GOT3 (cell line): ENCODE results near the gene SETD1A.

Experiments used
- DNase-seq: peaks from one replicate; lab custom pipeline; 2025; ENCODE audit warnings: mixed read lengths; lab: John Stamatoyannopoulos, UW

SETD1A gene

GRCh38 chr16:30982548-30983288, 25.2 kb downstream of the SETD1A start:
- no peak for DNase-seq

- DNase-seq, result no peak
These were observed 25.8 kb downstream of the SETD1A start for GRCh38 chr16:30983289-30983889.

DNA sequence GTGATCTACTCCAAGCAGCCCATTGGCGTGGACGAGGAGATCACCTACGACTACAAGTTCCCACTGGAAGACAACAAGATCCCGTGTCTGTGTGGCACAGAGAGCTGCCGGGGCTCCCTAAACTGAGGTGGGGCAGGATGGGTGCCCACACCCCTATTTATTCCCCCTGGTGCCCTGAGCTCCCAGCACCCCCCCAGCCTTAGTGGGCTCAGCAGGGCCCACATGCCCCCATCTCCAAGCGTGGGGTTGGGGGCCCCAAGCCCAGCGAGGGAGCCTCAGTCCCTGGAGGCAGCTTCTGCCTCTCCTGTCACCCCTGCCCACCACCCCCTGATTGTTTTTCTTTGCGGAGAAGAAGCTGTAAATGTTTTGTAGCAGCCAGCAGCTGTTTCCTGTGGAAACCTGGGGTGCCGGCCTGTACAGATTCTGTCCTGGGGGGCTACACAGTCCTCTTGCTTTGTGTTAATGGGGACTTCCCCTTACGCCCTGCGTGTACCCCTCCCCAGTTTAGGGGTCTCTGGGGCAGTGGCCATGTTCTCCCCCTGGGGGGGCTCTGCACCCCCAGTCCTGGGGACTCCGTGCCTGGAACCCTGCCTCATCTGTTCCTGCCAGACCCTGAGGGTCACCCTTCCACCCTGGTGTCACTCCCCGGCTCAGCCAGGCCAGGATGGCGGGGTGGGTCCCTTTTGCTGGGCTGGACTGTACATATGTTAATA, 26.5 kb downstream of the SETD1A start:
- no peak for DNase-seq

DNA sequence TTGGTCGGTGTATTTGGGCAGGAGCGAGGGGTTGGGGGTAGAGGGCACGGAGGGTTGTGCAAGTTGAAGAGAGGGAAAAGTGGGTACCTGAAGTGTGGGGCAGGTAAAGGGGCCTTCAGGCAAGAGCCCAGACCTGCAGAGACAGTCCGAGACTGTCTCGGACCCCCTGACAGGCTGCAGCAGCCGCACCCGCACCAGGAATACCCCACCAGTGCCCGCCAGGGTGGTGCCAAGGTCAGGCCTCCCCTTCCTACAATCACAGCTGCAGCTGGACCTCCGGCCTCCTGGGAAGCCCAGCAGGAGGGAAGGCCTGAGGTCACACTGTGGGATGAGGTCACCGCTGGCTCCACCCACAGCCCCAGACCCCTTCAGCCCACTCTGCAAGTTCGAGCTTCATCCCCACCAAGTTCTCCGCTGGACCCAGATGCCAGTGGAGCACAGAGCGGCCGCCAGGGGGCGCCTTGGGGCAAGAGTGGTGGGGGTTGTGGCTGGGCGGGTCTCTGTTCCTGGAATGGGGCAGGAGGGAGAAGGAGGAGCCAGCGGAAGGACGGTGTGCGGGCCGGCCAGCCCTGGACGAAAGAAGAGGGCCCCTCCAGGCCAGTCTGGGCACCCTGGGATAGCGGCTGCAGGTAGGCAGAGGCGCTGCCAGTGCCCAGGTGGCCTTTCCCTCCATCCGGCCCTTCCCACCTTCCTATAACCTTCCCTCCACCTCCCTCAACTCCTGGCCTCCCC, 27.3 kb downstream of the SETD1A start, which contains the start of gene HSD3B7:
Gene HSD3B7, plus strand, starts transcription at position 539 of the 732 bp plus-strand sequence. CDS start 452 bp downstream, outside the sequence.
- DNase-seq, result peak; percentile 36

DNA sequence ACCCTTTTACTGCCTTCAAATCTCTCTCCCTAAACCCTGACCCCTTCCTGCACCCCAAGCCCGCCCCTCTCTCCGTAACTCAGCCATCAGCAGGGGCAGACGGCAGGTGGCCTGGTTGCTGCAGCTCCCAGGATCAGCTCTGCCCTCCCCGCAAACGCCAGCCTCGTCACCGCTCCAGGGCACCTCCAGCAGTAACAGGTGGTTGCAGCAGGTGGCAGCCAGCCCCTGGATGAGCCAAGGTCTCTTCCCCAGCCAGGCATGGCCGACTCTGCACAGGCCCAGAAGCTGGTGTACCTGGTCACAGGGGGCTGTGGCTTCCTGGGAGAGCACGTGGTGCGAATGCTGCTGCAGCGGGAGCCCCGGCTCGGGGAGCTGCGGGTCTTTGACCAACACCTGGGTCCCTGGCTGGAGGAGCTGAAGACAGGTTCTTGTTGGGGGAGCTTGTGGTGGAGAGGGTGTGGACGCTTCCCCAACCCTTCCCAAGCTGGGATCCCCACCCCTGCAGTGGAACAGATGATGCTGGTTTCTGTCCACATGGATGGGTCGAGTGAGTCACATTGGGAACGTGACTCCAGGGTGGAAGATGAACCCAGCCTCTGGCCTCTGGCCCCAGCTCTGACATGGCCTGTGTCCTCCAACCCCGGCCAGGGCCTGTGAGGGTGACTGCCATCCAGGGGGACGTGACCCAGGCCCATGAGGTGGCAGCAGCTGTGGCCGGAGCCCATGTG, 28.0 kb downstream of the SETD1A start:
- DNase-seq, result no peak

DNA sequence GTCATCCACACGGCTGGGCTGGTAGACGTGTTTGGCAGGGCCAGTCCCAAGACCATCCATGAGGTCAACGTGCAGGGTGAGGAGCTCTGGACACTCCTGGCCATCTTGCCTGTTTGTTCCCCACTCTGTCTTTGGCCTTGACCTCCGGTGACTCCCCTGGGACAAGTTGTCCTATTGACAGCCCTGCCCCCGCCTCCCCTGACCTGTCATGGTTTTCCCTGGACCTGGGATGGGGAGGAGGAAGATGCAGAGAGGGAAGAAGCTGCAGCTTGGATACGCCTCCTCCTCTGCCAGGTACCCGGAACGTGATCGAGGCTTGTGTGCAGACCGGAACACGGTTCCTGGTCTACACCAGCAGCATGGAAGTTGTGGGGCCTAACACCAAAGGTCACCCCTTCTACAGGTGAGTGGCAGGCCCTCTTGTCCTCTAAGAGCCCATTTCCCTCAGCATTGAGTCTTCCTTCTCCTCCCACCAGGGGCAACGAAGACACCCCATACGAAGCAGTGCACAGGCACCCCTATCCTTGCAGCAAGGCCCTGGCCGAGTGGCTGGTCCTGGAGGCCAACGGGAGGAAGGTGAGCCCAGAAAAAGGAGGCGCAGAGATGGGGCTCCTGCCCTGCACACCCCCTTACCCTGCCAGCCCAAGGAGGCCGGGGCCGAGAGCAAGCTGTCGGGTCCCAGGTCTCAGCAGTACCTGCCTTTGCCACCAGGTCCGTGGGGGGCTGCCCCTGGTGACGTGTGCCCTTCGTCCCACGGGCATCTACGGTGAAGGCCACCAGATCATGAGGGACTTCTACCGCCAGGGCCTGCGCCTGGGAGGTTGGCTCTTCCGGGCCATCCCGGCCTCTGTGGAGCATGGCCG, 28.8 kb downstream of the SETD1A start:
- no peak for DNase-seq

GRCh38 chr16:30987581-30988190, 30.1 kb downstream of the SETD1A start:
- DNase-seq, result no peak

DNA sequence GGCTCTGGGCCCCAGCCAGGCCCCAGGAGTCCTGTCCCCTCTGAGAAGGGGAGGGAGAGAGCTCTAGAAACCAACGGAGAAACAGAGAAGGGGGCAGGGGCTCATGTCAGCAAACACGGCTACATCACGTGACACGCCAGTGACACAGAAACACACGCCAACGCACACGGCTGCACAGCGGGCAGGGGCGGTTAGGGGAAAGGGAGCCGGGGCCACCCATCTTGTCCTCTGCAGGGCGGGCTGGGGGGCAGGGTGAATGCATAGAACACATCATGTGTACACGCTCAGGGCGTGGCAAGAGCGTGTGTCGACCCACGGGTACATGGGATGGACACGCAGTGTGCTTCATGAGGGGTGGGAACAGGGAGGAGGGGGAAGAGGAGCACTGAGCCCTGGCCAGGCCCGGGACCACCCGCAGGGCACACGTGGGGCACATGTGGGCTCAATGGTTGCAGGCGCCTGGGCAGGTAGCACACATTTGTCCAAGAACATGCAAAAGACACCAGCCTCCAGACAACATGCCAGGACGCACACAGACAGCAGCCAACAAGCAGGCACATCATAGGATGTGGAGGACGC, 32.0 kb downstream of the SETD1A start:
- no peak for DNase-seq

DNA sequence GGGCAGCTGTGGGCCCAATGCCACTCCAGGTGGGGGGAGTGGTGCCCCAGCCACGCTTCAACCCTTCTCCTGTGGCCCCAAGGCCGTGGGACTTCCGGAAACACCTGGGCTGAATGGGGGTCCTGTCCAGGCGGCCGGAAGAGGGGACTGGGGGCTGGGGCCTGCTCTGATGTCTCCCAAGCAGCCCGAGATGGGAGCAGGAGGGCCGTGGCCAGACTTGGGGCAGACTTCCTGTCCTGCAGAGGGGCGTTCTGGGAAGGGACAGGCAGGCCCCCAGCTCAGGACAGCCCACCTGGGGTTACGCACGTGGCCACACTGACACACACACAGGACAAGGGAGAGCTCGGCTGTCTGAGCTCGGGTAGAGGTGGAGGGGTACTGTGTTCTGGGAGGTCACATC, 32.6 kb downstream of the SETD1A start:
- DNase-seq, result no peak

DNA sequence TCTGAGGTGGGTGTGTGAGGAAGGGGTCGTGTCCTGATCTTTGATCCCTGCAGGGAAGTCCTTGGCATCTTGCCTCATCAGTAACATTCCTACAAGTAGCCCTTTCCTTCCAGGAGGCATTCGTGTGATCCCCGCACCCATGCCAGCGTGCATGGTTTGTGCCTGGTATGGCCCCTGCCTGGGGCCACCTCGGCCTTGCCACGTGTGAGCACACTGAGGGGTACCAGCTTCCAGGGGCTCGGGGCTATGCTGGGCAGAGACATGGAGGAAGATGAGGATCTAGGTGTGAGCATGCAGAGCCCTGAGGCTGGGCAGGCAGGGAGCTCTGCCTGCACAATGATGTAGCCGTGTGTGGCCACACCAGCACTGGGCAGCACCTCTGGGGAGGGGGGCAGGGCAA, 33.5 kb downstream of the SETD1A start:
- DNase-seq, result no peak

- no peak for DNase-seq
These were observed 34.8 kb downstream of the SETD1A start for GRCh38 chr16:30992276-30992780.

DNA sequence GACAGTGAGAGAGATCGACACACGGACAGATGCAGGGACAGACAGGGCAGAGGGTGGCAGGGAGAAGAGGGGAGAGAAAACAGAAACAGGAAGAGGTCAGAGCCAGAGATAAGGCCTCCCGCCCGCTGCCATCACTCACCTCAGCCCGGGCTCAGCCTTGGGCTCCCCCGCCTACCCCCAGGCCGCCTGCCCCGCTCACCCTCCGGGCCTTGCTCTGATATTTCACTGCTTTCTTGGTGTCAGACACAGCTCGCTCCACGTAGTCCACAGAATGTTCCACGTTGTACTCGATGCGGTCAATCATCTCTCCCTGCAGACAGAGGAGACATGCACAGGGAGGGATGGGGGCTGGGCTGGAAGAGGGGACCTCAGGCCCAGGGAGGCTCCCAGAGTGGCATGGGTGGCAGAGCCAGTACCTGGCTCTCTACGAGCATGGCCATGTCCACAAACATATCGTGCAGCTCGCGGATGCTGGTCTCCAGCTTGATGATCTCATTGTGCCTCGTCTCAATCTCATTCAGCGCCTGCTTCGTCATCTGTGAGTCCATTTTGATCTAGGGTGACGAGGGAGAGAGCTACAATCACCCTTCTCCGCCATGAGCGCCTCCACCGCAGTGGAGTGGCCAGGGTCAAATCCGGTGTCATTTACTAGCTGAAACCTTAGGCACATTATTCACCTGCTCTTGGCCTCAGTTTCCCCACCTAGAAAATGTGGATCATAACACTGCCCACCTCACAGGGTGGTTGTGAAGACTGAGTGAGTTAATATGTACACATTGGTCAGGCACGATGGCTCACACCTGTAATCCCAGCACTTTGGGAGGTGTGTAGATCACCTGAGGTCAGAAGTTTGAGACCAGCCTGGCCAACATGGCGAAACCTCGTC, 35.6 kb downstream of the SETD1A start:
- DNase-seq, result no peak

DNA sequence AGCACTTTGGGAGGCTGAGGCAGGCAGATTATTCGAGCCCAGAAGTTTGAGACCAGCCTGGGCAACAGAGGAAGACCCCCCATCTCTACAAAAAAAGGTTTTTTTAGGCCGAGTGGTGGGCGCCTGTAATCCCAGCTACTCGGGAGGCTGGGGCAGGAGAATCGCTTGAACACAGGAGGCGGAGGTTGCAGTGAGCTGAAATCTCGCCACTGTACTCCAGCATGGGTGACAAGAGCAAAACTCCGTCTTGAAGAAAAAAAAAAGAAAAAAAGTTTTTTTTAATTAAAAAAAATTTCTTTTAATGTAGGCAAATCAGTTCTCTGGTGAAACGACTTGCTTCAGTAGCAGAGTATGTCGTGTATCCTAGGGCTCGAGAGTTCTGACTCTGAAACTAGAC, 38.4 kb downstream of the SETD1A start:
- no peak for DNase-seq

- no peak for DNase-seq
These were observed 38.9 kb downstream of the SETD1A start for GRCh38 chr16:30996324-30996984.

GRCh38 chr16:30996985-30997724, 39.6 kb downstream of the SETD1A start:
- DNase-seq, result no peak

- no peak for DNase-seq
These were observed 40.5 kb downstream of the SETD1A start for GRCh38 chr16:30997725-30998711.
